Measurements from ENCODE around the gene MAT2B. TPM values are rescaled to one million over a fixed set of nuclear protein-coding genes. Genes with fewer than 3 reads are reported as not detected.
"Not testable (repeated sequence)": the region's sequence is repeated elsewhere in the genome, so short reads cannot be mapped to it uniquely, and the experiment has no call there.

MAT2B gene
- total RNA-seq, 1 experiment from 2014 or later, result 118 TPM

GRCh38 chr5:163503106-163504078, 2.0 kb upstream of the MAT2B start:
- peak; percentile 85 for DNase-seq (ENCODE audit: low spot score)

- DNase-seq (ENCODE audit: low spot score), result peak; percentile 83
These were observed 1.1 kb upstream of the MAT2B start for GRCh38 chr5:163504079-163504931.

GRCh38 chr5:163505049-163505367, 411 bp upstream of the MAT2B start:
- DNase-seq (ENCODE audit: low spot score), result no peak

GRCh38 chr5:163506095-163506457, 657 bp downstream of the MAT2B start:
- no peak for DNase-seq (ENCODE audit: low spot score)

GRCh38 chr5:163506726-163507125, 1.3 kb downstream of the MAT2B start:
- no peak for DNase-seq (ENCODE audit: low spot score)

GRCh38 chr5:163508753-163509152, 3.3 kb downstream of the MAT2B start:
- no peak for DNase-seq (ENCODE audit: low spot score)

GRCh38 chr5:163509291-163509951, 4.0 kb downstream of the MAT2B start:
- no peak for DNase-seq (ENCODE audit: low spot score)

- no peak for DNase-seq (ENCODE audit: low spot score)
These were observed 7.1 kb downstream of the MAT2B start for GRCh38 chr5:163512526-163512925.

GRCh38 chr5:163525096-163525495, 19.7 kb downstream of the MAT2B start:
- no peak for DNase-seq (ENCODE audit: low spot score)

- no peak for DNase-seq (ENCODE audit: low spot score)
These were observed 24.3 kb downstream of the MAT2B start for GRCh38 chr5:163529698-163530097.

- no peak for DNase-seq (ENCODE audit: low spot score)
These were observed 25.9 kb downstream of the MAT2B start for GRCh38 chr5:163531272-163531671.

- DNase-seq (ENCODE audit: low spot score), result no peak
These were observed 27.0 kb downstream of the MAT2B start for GRCh38 chr5:163532171-163533084.

- DNase-seq (ENCODE audit: low spot score), result no peak
These were observed 27.8 kb downstream of the MAT2B start for GRCh38 chr5:163533223-163533622.

GRCh38 chr5:163534492-163535094, 29.2 kb downstream of the MAT2B start:
- no peak for DNase-seq (ENCODE audit: low spot score)

GRCh38 chr5:163535290-163535689, 29.9 kb downstream of the MAT2B start:
- no peak for DNase-seq (ENCODE audit: low spot score)

GRCh38 chr5:163536442-163536841, 31.0 kb downstream of the MAT2B start:
- DNase-seq (ENCODE audit: low spot score), result not testable (repeated sequence)

GRCh38 chr5:163540696-163541095, 35.3 kb downstream of the MAT2B start:
- no peak for DNase-seq (ENCODE audit: low spot score)

- DNase-seq (ENCODE audit: low spot score), result no peak
These were observed 37.4 kb downstream of the MAT2B start for GRCh38 chr5:163542771-163543170.

GRCh38 chr5:163544041-163544440, 38.6 kb downstream of the MAT2B start:
- DNase-seq (ENCODE audit: low spot score), result no peak

- DNase-seq (ENCODE audit: low spot score), result no peak
These were observed 39.4 kb downstream of the MAT2B start for GRCh38 chr5:163544836-163545235.

- no peak for DNase-seq (ENCODE audit: low spot score)
These were observed 43.2 kb downstream of the MAT2B start for GRCh38 chr5:163548649-163549048.

All from H4 (cell line).